AG10803 (cell line): Measurements from ENCODE around the gene SYVN1.

ENCODE experiments used
- DNase-seq: peaks from one replicate; pipeline ENCODE4 v3.0.0; 2010; ENCODE audit warnings: low read depth
- H3K4me3 ChIP-seq: 2 replicates; pipeline ENCODE4 v1.5.1; 2011; ENCODE audit warnings: mild to moderate bottlenecking, low read length, control low read depth
- CTCF ChIP-seq: conservative IDR thresholded peaks from 2 replicates; pipeline ENCODE4 v1.5.1; 2011; ENCODE audit warnings: mild to moderate bottlenecking, low read length, control low read depth, inconsistent platforms

The SYVN1 gene

DNA sequence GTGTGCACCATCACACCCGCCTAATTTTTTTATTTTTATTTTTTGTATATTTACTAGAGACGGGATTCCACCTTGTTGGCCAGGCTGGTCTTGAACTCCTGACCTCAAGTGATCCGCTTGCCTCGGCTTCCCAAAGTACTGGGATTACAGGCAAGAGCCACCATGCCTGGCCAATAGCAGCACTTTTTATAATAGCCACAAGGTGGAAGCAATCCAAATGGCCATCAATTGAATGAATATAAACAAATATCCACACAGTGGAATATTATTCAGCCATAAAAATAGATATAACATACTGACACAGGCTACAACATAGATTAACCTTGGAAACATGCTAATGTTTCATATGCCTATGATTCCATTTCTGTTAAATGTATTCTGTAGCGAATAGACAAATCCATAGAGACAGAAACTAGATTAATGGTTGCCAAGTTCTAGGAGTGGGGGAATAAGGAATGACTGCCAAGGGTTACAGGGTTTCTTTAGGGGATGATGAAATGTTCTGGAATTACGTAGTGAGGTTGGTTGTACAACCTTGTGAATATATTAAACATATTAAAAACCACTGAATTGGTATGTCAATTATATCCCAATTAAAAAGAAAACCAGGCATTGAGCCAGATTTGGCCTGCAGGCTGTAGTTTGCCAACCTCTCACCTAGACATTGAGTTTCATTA is 33.5 kb downstream of the SYVN1 start:
- DNase-seq: no peak
- no peak for TF ChIP-seq CTCF
- H3K4me3 ChIP-seq: no peak overlapping the region

GRCh38 chr11:65096926-65097325 is 37.4 kb downstream of the SYVN1 start:
- TF ChIP-seq CTCF: no peak
- no peak for DNase-seq
- H3K4me3 ChIP-seq: peak overlapping the region; percentile 85

- peak; percentile 89 for DNase-seq
- H3K4me3 ChIP-seq: peak within 1 kb of the TSS; percentile 85
- TF ChIP-seq CTCF: no peak
These were observed 38.1 kb downstream of the SYVN1 start, which contains the start of gene VPS51 for GRCh38 chr11:65095974-65096806. Gene VPS51, plus strand, starts transcription at chr11:65096214. Its CDS starts 37 bp downstream, at chr11:65096251.

DNA sequence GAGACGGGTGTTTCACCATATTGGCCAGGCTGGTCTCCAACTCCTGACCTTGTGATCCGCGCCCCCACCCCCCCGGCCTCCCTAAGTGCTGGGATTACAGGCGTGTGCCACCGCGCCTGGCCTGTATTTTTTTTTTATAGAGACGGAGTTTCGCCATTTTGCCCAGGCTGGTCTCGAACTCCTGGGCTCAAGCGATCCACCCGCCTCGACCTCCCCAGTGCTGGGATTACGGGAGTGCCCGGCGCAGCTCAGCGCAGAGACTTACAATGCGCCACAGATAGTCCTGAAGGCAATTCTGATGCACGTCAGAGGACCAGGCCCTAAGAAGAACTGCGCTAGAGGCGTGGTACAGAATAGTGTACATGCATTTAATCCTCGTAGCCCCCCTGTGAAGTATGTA is 38.9 kb downstream of the SYVN1 start:
- DNase-seq: no peak
- TF ChIP-seq CTCF: no peak
- H3K4me3 ChIP-seq: peak overlapping the region; percentile 85

DNA sequence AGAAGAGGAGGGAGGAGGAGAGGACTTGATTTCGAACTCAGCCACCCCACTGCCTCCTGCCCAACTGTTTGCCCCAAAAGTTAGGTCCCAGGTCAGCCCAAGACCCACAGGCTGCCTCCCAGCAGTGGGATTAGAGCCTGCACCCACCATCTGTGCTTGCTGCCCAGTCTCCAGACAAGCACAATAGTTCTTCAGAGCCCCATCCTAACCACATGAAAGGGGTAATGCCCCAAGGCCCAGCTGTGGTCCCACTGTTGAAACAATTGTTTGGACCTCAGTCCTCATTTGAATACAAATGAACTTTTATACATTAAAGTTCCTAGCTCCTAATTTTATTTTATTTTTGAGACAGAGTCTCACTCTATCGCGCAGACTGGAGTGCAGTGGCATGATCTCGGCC is 43.7 kb downstream of the SYVN1 start:
- no peak for TF ChIP-seq CTCF
- H3K4me3 ChIP-seq: no peak overlapping the region
- DNase-seq: no peak

DNA sequence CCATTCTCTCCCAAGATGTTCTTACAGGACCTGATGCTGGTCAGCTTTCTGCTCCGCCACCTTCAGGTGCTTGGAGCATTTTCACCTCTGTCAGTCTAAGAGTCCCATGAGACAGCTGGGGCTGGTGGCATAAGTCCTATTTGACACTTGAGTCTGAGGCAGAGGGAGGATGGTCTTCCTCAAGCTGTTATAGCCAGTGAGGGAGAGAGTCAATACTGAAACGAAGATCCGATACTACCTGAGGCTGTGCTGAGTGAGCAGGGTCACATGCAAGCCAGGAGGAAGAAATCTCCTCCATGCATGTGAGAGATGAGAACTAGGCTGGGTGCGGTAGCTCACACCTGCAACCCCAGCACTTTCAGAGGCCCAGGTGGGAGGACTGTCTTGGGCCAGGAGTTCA is 44.7 kb downstream of the SYVN1 start:
- H3K4me3 ChIP-seq: no peak overlapping the region
- DNase-seq: no peak
- TF ChIP-seq CTCF: no peak

DNA sequence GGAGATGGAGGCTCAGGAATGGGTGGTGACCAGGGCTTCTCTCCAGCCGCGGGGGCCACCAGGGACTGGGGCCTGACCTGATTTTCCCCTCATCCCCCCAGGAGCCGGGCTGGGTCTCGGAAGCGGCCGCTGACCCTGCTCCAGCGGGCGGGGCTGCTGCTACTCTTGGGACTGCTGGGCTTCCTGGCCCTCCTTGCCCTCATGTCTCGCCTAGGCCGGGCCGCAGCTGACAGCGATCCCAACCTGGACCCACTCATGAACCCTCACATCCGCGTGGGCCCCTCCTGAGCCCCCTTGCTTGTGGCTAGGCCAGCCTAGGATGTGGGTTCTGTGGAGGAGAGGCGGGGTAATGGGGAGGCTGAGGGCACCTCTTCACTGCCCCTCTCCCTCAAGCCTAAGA is 46.5 kb downstream of the SYVN1 start:
- H3K4me3 ChIP-seq: no peak overlapping the region
- DNase-seq: no peak
- TF ChIP-seq CTCF: no peak
